ENCODE data around the gene SLCO3A1.

- TF ChIP-seq CTCF (IDR thresholded peaks at IDR 0.05; ENCODE audit: low read depth, low read length, missing input control) (no peak), GABPA (IDR thresholded peaks at IDR 0.05 in 1 of 2, conservative IDR thresholded peaks at IDR 0.05 in 1 of 2) (no peak), ATF3 (IDR thresholded peaks at IDR 0.05) (no peak), TAF1 (conservative IDR thresholded peaks at IDR 0.05) (no peak), REST (IDR thresholded peaks at IDR 0.05) (no peak), YY1 (IDR thresholded peaks at IDR 0.05) (no peak), EGR1 (IDR thresholded peaks at IDR 0.05; ENCODE audit: low read depth in 2 of 2) (no peak), ZBTB33 (IDR thresholded peaks at IDR 0.05) (no peak), SP1 (IDR thresholded peaks at IDR 0.05) (no peak), JUND (IDR thresholded peaks at IDR 0.05) (no peak), FOXA1 (IDR thresholded peaks at IDR 0.05) (no peak), RXRA (IDR thresholded peaks at IDR 0.05) (no peak)
These were observed 98.7 kb downstream of the SLCO3A1 start for GRCh38 chr15:91952216-91952615.
